LNCAP (cell line): ENCODE data around the gene HOXA4.

Experiments used
- CTCF ChIP-seq: fragments of 450-650 bp; IDR thresholded peaks from 2 replicates; pipeline ENCODE4 v1.5.1; 2017; ENCODE audit warnings: mild to moderate bottlenecking

Gene HOXA4

GRCh38 chr7:27125986-27126394 is 4.6 kb downstream of the HOXA4 start:
- TF ChIP-seq CTCF = no peak

GRCh38 chr7:27124902-27125689 is 5.5 kb downstream of the HOXA4 start:
- no peak for TF ChIP-seq CTCF

- TF ChIP-seq CTCF = no peak
Measured at GRCh38 chr7:27124096-27124901, 6.3 kb downstream of the HOXA4 start.

- no peak for TF ChIP-seq CTCF
Measured at GRCh38 chr7:27123477-27124053, 7.0 kb downstream of the HOXA4 start.

- TF ChIP-seq CTCF = no peak
Measured at GRCh38 chr7:27123007-27123476, 7.5 kb downstream of the HOXA4 start.

GRCh38 chr7:27122077-27122910 is 8.3 kb downstream of the HOXA4 start:
- TF ChIP-seq CTCF = no peak

- TF ChIP-seq CTCF = no peak
Measured at GRCh38 chr7:27121684-27122076, 8.9 kb downstream of the HOXA4 start.
